ENCODE data around the gene CDC27. TPM values are rescaled to one million over a fixed set of nuclear protein-coding genes. Genes with fewer than 3 reads are reported as not detected.

Gene CDC27
- total RNA-seq, 1 donor from 2014 or later: 137 TPM

DNA sequence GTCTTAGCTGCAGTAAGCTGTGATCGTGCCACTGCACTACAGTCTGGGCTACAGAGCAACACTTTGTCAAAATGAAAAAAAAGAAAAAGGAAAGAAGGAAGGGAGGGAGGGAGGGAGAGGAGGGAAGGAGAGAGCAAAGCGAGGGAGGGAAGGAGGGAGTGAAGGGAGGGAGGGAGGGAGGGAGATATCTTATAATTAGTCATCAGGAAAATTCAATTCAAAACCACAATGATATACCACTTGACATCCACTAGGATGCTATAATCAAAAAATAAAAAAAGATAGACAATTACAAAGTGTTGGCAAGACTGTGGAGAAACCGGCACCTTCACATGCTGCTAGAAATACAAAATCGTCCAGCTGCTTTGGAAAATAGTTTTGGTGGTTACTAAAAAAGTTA lies 93.8 kb downstream of the CDC27 start:
- TF ChIP-seq, protein P1, sequence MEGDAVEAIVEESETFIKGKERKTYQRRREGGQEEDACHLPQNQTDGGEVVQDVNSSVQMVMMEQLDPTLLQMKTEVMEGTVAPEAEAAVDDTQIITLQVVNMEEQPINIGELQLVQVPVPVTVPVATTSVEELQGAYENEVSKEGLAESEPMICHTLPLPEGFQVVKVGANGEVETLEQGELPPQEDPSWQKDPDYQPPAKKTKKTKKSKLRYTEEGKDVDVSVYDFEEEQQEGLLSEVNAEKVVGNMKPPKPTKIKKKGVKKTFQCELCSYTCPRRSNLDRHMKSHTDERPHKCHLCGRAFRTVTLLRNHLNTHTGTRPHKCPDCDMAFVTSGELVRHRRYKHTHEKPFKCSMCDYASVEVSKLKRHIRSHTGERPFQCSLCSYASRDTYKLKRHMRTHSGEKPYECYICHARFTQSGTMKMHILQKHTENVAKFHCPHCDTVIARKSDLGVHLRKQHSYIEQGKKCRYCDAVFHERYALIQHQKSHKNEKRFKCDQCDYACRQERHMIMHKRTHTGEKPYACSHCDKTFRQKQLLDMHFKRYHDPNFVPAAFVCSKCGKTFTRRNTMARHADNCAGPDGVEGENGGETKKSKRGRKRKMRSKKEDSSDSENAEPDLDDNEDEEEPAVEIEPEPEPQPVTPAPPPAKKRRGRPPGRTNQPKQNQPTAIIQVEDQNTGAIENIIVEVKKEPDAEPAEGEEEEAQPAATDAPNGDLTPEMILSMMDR (IDR thresholded peaks at IDR 0.05; ENCODE audit: insufficient read depth, low read depth, low read length): no peak
- TF ChIP-seq EZH2 (IDR thresholded peaks at IDR 0.05; ENCODE audit: insufficient read depth, low read length): no peak
- Histone ChIP-seq H3K27me3 (ENCODE audit: insufficient read depth, low read length) (no peaks in the 10 kb centered on the region), H3K9me3 (ENCODE audit: insufficient read depth, low read depth, low read length) (no peaks in the 10 kb centered on the region), H3K9ac (ENCODE audit: low read length) (no peak overlapping the region), H3K79me2 (ENCODE audit: insufficient read depth, low read length) (peaks cover 20% of the 10 kb centered on the region), H2AFZ (ENCODE audit: low read depth, low read length) (no peak overlapping the region), H3K4me2 (ENCODE audit: low read length) (no peak overlapping the region), H3K27ac (ENCODE audit: low read depth, low read length) (no peak overlapping the region), H4K20me1 (ENCODE audit: insufficient read depth, low read length) (no peaks in the 10 kb centered on the region), H3K36me3 (ENCODE audit: insufficient read depth, low read length) (no peaks in the 10 kb centered on the region), H3K4me3 (ENCODE audit: insufficient read depth, low read depth, low read length) (no peak overlapping the region), H3K4me1 (ENCODE audit: insufficient read depth, low read length) (peaks cover 2% of the 10 kb centered on the region)
- FAIRE-seq: no peak
- no peaks in the 10 kb centered on the region for H3K27me3 Mint-ChIP-seq (ENCODE audit: low read depth, unreplicated experiment)
- H3K27ac Mint-ChIP-seq (ENCODE audit: unreplicated experiment): no peak overlapping the region
- peaks cover 3% of the 10 kb centered on the region for H3K4me1 Mint-ChIP-seq (ENCODE audit: low read depth, unreplicated experiment)
- DNase-seq (ENCODE audit: low read depth): peak; percentile 30
- H3K4me3 Mint-ChIP-seq (ENCODE audit: unreplicated experiment): no peak overlapping the region
- H3K9me3 Mint-ChIP-seq (ENCODE audit: unreplicated experiment): no peaks in the 10 kb centered on the region
- H3K36me3 Mint-ChIP-seq (ENCODE audit: low read depth, unreplicated experiment): peaks cover 5% of the 10 kb centered on the region

DNA sequence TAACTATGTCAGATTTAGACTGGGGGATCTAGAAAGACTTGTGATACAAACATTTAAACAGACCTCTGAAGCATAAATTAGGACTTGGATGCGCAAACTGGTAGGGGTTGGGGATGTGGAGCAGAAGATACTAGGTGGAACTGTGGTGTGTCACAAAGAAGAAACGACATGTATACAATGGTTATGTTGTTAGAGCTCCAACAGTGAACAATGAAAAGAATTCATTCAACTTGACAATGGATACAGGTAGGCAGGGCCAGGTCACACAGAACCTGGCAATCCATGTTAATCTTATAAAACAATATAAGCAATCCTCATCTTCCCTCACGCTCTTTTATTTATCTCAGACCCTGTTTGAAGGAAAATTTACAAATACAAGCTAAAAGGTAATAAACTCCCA lies 102.0 kb downstream of the CDC27 start:
- Histone ChIP-seq H3K4me2 (ENCODE audit: low read length) (no peak overlapping the region), H4K20me1 (ENCODE audit: insufficient read depth, low read length) (no peaks in the 10 kb centered on the region), H3K9me3 (ENCODE audit: insufficient read depth, low read depth, low read length) (no peaks in the 10 kb centered on the region), H2AFZ (ENCODE audit: low read depth, low read length) (no peak overlapping the region), H3K9ac (ENCODE audit: low read length) (no peak overlapping the region), H3K4me3 (ENCODE audit: insufficient read depth, low read depth, low read length) (no peak overlapping the region), H3K27me3 (ENCODE audit: insufficient read depth, low read length) (no peaks in the 10 kb centered on the region), H3K36me3 (ENCODE audit: insufficient read depth, low read length) (no peaks in the 10 kb centered on the region), H3K79me2 (ENCODE audit: insufficient read depth, low read length) (peaks cover 18% of the 10 kb centered on the region), H3K27ac (ENCODE audit: low read depth, low read length) (no peak overlapping the region), H3K4me1 (ENCODE audit: insufficient read depth, low read length) (no peaks in the 10 kb centered on the region)
- no peaks in the 10 kb centered on the region for H3K9me3 Mint-ChIP-seq (ENCODE audit: unreplicated experiment)
- no peaks in the 10 kb centered on the region for H3K27me3 Mint-ChIP-seq (ENCODE audit: low read depth, unreplicated experiment)
- H3K4me1 Mint-ChIP-seq (ENCODE audit: low read depth, unreplicated experiment): peaks cover 2% of the 10 kb centered on the region
- H3K36me3 Mint-ChIP-seq (ENCODE audit: low read depth, unreplicated experiment): peaks cover 3% of the 10 kb centered on the region
- no peak overlapping the region for H3K4me3 Mint-ChIP-seq (ENCODE audit: unreplicated experiment)
- no peak for FAIRE-seq
- TF ChIP-seq EZH2 (IDR thresholded peaks at IDR 0.05; ENCODE audit: insufficient read depth, low read length): no peak
- DNase-seq (ENCODE audit: low read depth): no peak
- H3K27ac Mint-ChIP-seq (ENCODE audit: unreplicated experiment): no peak overlapping the region

DNA sequence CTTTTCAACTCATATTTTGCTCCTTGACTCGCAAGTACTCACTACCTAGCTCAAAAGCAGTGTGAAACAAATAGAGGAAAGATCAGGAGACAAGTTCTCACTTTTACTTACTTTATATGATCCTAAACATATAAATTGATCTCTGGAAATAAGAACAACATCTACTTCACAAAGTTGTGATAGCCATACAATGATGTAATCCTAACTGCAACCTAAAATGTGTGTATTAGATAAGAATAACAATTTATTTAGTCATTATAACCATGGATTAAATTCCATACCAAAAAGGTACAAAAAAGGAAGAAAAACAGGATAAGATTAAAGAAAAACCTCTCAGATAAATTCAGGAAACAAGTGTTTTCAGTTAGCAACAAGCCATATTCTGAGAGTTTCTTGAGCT lies 103.4 kb downstream of the CDC27 start:
- FAIRE-seq (peak; percentile 43), DNase-seq (ENCODE audit: low read depth) (no peak)
- Histone ChIP-seq H3K27ac (ENCODE audit: low read depth, low read length) (no peak overlapping the region), H3K4me2 (ENCODE audit: low read length) (no peak overlapping the region), H3K4me1 (ENCODE audit: insufficient read depth, low read length) (no peaks in the 10 kb centered on the region), H3K27me3 (ENCODE audit: insufficient read depth, low read length) (no peaks in the 10 kb centered on the region), H3K4me3 (ENCODE audit: insufficient read depth, low read depth, low read length) (no peak overlapping the region), H2AFZ (ENCODE audit: low read depth, low read length) (no peak overlapping the region), H4K20me1 (ENCODE audit: insufficient read depth, low read length) (no peaks in the 10 kb centered on the region), H3K79me2 (ENCODE audit: insufficient read depth, low read length) (peaks cover 14% of the 10 kb centered on the region), H3K36me3 (ENCODE audit: insufficient read depth, low read length) (no peaks in the 10 kb centered on the region), H3K9ac (ENCODE audit: low read length) (no peak overlapping the region), H3K9me3 (ENCODE audit: insufficient read depth, low read depth, low read length) (no peaks in the 10 kb centered on the region)
- H3K27ac Mint-ChIP-seq (ENCODE audit: unreplicated experiment): no peak overlapping the region
- TF ChIP-seq, protein P1 (IDR thresholded peaks at IDR 0.05; ENCODE audit: insufficient read depth, low read depth, low read length): no peak
- no peak for TF ChIP-seq EZH2 (IDR thresholded peaks at IDR 0.05; ENCODE audit: insufficient read depth, low read length)
- peaks cover 2% of the 10 kb centered on the region for H3K4me1 Mint-ChIP-seq (ENCODE audit: low read depth, unreplicated experiment)
- no peak overlapping the region for H3K4me3 Mint-ChIP-seq (ENCODE audit: unreplicated experiment)
- peaks cover under 1% of the 10 kb centered on the region for H3K36me3 Mint-ChIP-seq (ENCODE audit: low read depth, unreplicated experiment)
- no peaks in the 10 kb centered on the region for H3K27me3 Mint-ChIP-seq (ENCODE audit: low read depth, unreplicated experiment)
- H3K9me3 Mint-ChIP-seq (ENCODE audit: unreplicated experiment): no peaks in the 10 kb centered on the region
